HG02981 (cell line): Measurements from ENCODE around the gene ZBTB44.

Source experiments
- ATAC-seq: cut with Tn5 transposase; IDR thresholded peaks from one replicate; pipeline ENCODE4 v1.9.1; 2021; ENCODE audit warnings: mild to moderate bottlenecking, moderate library complexity; ENCODE audit not compliant: unreplicated experiment

Gene ZBTB44

DNA sequence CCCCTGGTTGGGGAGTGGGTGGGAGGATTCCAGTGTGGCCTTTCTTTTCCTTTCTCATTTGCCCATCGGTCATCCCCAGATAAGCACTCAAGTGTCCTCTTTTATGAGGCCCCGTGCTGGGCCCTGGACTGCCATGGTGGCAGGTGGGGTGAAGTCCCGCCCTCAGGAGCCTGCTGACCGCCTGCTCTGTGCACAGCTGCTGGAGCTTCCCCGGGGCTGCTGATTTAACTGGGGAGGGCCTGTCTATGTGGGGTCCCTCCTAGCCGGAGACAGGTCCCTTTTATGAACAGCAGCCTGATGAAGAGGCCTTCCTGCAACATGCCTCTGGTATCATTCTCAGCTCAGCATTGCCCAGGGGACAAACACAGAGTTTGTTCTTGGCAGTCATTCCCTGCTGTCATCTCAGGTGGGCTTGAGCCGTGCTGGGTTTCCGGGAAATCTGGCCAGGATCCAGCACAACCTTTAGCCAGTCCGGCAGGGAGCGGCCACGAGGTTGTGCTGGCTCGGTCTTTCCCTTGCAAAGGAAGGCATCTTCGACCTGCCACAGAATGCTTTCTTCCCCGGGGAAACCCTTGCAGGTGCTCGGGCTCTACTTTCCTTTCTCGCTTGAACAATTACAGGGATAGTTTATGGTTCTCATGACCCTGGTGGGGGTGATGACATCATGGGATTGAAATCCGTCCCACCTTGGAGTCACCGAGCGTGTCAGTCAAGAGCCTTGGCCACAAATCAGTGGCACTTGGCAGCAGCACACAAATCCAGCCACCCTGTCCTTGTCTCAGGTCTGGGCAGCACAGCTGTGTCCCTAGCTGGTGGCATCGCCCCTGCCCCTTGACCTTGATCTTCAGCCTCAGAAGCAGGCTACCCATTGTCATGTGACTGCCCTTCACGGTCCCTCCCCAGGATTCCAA lies 135.1 kb downstream of the ZBTB44 start:
- ATAC-seq, result no peak

DNA sequence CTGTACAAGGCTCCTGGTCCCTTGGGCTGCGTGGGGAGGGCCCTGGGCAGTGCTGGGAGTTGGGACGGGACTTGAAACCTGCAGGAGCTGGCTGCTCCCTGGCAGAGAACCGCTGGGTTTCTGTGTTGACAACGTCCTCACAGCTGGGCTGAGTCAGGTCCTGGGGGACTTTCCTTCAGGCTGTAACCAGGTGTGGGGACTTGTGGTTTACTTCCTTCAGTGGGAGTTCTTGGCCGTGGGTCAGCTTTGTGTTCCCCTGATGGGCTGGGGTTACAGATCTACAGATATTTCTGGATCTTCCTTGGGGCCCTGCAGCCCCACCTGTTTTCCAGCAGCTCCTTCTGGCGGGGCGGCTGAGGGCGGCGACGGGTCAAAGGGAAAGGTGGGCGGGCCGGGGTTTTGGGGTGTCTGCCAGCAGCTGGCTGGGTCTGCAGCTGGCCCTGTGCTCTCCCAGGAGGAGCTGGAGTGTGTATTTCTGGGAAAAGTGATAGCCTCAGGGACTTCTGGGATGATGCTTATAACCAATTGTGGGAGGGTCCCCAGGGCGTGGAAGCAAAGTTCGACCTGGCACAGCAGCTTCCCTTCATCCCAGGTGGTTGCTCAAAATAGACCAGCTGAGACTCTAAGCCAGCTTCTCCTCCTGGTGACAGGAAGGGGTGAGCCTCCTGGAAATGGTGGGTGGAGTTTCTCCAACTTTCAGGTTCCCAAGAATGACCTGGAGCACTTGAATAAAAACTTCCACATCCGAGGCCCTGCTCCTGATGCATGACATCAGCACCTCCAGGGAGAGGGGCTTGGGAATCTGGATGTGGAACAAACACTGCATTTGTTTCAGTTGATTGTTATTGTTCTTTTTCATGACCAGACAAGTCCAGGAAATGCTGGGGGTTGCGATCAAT lies 136.0 kb downstream of the ZBTB44 start:
- ATAC-seq, result no peak

DNA sequence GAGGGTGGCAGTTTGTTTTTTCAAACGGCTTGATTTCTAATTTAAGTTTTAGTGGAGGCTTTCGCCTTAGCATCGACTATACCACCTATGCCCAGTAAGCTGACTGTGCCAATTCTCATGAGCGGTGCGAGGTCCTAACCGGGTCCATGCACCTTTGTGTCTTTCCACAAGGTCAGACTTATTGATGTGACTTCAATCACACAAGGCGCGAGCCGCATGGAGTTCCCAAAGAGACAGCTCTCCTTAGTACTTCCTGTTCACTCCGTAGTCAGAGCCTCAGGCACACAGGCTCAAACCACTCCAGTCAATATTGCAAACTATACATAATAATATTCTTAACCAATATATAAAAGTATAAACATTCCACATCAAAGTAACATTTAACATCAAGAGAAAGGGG lies 136.9 kb downstream of the ZBTB44 start:
- no peak for ATAC-seq
